Omental fat pad (tissue), 4 donors: ENCODE measurements around the gene TTF2. TPM values are rescaled to one million over a fixed set of nuclear protein-coding genes. Genes with fewer than 3 reads are reported as not detected.

Experiments
- ATAC-seq: fragments of 150-250 bp; one replicate; pipeline ENCODE4 v1.9.1; 2016; ENCODE audit warnings: mild to moderate bottlenecking, moderate library complexity; ENCODE audit not compliant: low FRiP score
- DNase-seq: peaks from one replicate; pipeline ENCODE4 v3.0.0-alpha.2; 2019; ENCODE audit warnings: low spot score
- total RNA-seq, 4 donors: library from RNA; depleted of rRNA; stranded (reverse); fragments of >200 nt; gene quantifications; one replicate each; pipeline ENCODE4 v1.1.0, GENCODE V29; 2016
- TF ChIP-seq, protein P1 (sequence below), 3 donors: fragments of 450-650 bp; IDR thresholded peaks; one replicate each; pipeline ENCODE4 v1.5.1; 2016 to 2017; ENCODE audit warnings: antibody characterized with exemption in 3 of 3, mild to moderate bottlenecking in 3 of 3, moderate library complexity in 2 of 3

TTF2 gene
- total RNA-seq, 4 donors from 2014 or later = 9.0 to 16.9 (median 13.8) TPM

DNA sequence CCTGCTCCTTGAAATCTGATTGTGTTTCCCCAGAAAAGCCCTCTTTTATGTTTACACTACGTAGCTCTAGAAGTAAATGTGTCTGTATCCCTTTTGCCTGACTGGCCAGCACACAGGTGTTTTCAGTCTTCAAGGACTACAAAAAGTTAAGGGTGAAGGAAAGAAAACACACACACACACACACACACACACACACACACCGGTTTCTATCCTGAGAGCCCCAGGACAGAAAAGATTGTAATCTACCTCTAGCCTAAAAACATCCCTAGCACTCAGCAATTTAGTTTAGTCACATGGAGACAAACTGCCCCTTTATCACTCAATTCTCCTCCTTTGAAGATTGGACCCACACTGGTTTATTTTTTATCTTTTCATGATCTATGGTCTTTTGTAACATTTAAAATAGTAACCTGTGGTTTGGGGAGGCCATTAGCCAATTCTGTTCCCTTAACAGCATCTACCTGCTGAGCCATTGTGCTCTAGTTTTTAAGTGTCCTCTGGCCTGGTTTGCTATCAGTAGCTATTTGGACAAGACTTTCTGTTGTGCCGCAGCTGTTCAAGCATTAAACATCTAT lies 77.2 kb downstream of the TTF2 start:
- ATAC-seq (no peak), DNase-seq (no peak)
- TF ChIP-seq, protein P1, sequence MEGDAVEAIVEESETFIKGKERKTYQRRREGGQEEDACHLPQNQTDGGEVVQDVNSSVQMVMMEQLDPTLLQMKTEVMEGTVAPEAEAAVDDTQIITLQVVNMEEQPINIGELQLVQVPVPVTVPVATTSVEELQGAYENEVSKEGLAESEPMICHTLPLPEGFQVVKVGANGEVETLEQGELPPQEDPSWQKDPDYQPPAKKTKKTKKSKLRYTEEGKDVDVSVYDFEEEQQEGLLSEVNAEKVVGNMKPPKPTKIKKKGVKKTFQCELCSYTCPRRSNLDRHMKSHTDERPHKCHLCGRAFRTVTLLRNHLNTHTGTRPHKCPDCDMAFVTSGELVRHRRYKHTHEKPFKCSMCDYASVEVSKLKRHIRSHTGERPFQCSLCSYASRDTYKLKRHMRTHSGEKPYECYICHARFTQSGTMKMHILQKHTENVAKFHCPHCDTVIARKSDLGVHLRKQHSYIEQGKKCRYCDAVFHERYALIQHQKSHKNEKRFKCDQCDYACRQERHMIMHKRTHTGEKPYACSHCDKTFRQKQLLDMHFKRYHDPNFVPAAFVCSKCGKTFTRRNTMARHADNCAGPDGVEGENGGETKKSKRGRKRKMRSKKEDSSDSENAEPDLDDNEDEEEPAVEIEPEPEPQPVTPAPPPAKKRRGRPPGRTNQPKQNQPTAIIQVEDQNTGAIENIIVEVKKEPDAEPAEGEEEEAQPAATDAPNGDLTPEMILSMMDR (IDR thresholded peaks at IDR 0.05) = no peak

DNA sequence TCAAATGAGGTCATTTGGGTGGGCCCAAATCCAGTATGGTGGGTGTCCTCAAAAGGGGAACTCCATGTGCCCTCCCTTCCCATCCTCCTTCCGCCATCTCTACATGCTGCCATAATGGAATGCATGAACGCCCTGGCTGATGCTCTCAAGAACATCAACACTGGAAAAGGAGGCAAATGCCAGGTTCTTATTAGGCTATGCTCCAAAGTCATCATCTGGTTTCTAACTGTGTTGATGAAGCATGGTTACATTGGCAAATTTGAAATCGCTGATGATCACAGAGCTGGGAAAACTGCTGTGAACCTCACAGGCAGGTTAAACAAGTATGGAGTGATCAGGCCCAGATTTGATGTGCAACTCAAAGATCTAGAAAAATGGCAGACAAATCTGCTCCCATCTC lies 78.0 kb downstream of the TTF2 start:
- DNase-seq = no peak
- ATAC-seq = no peak
- TF ChIP-seq, protein P1 (IDR thresholded peaks at IDR 0.05) = no peak

DNA sequence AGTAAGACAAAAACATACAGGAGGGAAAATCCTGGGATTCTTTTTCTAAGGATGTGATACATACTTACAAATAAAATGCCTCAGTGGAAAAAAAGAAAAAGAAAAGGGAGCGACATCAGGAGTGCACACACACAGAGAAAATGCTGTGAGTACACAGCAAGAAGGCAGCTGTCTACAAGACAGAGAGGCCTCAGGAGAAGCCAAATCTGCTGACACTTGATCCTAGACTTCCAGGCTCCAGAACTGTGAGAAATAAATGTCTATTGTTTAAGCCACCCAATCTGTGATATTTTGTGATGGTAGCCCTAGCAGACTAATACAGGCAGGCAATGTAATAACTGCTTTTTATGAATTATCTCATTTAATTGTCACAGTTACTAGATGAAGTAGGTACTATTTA lies 78.4 kb downstream of the TTF2 start:
- TF ChIP-seq, protein P1 (IDR thresholded peaks at IDR 0.05) = no peak
- ATAC-seq = no peak
- no peak for DNase-seq

DNA sequence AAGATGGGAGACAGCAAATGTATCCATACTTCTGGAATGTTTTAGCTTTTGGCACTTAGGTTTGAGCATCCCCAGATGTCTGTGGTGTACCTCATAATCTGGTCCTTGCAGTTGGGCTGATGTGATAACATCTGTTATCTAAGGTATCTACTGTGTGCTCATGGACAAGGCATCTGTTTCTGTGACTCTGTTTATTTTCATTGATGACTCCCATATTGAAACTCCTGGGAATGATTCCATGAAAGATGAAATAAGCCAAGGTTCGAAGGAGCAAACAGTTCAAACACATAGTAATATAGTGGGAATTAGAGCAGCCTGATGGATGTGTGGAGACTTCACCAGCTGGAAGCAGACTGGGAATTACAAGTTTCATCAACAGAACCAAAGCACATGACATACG lies 82.1 kb downstream of the TTF2 start:
- no peak for DNase-seq
- TF ChIP-seq, protein P1 (IDR thresholded peaks at IDR 0.05) = no peak
- no peak for ATAC-seq

DNA sequence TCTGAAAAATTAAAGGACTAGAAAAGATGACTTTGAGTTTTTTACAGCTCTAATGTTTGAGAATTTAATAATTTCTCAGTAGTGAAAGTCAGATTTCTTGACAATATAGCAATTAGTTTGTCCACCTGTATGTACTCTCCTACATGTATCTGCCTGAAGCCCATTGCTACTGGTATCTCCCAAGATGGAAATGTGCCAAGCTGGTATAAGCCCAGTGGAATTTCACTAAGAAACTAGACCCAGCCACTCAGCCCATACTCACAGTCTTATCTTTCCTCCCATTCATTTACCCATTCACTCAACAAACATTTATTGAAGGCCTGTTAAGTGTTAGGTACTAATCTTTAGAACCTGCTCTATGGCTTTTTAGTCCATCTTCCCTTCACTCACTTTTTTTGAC lies 83.0 kb downstream of the TTF2 start:
- TF ChIP-seq, protein P1 (IDR thresholded peaks at IDR 0.05) = no peak
- DNase-seq = no peak
- no peak for ATAC-seq

DNA sequence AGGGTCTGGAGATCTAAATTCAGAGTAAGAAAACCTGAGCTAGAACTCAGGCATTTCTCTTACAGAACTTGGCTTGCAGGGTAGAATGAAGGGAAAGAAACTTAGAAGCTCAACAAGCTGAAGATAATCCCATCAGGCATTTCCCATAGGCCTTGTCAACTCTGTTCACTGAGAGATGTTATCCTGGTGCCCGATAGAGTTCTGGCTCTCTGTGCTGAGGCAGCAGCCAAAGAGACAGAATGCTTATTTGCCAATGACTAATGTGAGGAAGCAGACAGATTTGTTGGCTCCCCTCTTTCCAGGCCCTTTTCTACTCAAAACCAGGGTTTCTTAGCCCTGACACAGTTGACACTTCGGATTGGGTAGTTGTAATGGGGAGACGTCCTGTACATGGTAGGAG lies 83.7 kb downstream of the TTF2 start:
- DNase-seq (no peak), ATAC-seq (no peak)
- TF ChIP-seq, protein P1 (IDR thresholded peaks at IDR 0.05) = no peak

DNA sequence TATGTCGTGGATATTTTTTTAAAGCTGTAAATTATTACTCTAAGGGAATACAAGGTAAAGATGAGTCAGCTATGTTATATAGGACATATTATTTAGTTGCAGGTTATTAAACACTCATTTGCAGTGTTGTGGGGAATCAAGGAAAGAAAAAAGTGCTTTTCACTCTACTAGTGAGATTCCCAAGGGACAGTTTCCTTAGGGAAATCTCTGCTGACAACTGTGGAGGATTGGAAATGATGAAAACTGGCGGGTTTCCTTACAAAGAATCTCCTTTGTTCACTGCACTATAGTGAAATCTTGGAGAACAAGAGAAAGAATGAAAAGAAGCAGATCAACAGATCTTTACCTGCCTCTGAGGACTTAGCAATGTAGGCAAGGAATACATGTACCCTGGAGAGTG lies 85.9 kb downstream of the TTF2 start:
- no peak for DNase-seq
- no peak for ATAC-seq
- TF ChIP-seq, protein P1 (IDR thresholded peaks at IDR 0.05) = no peak
